Measurements from ENCODE around the gene AKT1S1.
"Not testable (repeated sequence)": the region's sequence is repeated elsewhere in the genome, so short reads cannot be mapped to it uniquely, and the experiment has no call there.

The AKT1S1 gene

DNA sequence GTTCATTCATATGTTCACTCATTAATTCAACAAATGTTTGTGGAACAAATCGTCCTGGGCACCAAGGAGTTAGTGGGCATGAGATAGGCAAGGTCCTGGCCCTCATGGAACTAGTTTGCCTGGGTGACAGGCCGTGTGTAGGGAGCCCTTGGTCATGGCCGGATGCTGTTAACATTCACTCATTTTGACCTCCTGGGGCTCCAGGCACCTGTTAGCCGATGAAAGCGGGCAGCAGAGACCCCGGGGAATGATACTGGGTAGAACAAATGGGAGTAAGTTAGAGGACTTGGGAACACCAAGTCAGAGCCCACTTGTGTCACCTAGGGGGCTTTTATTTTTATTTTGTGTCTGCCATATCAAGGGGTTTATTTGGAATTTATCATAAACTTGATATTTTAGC lies 52.5 kb downstream of the AKT1S1 start:
- H3K9me3 ChIP-seq = no peaks in the 10 kb centered on the region
- intact Hi-C loops (cut with DNase I; ENCODE audit: low total_unique reads) = no loop called here

DNA sequence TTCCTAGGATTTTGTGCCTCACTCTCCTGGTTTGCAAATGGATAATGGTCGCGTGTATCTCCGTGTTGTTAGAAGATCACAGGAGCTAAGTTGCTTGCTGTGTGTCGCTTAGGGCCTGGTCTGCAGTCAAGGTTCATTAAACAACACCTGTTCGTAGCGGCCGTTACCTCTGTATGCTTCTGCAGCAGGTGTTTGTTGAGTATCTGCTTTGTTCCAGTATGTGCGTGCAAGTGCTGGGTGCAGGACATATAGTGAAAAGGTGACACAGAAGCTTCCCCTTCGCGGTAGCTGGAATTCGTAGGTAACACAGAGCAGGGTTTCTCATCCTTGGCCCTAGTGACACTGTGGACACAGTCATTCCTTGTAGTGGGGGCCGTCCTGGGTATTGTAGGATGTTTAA lies 53.7 kb downstream of the AKT1S1 start:
- H3K27me3 ChIP-seq = no peaks in the 10 kb centered on the region
- H3K4me3 ChIP-seq = no peak overlapping the region
- H3K9me3 ChIP-seq = no peaks in the 10 kb centered on the region
- TF ChIP-seq, protein P1, sequence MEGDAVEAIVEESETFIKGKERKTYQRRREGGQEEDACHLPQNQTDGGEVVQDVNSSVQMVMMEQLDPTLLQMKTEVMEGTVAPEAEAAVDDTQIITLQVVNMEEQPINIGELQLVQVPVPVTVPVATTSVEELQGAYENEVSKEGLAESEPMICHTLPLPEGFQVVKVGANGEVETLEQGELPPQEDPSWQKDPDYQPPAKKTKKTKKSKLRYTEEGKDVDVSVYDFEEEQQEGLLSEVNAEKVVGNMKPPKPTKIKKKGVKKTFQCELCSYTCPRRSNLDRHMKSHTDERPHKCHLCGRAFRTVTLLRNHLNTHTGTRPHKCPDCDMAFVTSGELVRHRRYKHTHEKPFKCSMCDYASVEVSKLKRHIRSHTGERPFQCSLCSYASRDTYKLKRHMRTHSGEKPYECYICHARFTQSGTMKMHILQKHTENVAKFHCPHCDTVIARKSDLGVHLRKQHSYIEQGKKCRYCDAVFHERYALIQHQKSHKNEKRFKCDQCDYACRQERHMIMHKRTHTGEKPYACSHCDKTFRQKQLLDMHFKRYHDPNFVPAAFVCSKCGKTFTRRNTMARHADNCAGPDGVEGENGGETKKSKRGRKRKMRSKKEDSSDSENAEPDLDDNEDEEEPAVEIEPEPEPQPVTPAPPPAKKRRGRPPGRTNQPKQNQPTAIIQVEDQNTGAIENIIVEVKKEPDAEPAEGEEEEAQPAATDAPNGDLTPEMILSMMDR (IDR thresholded peaks at IDR 0.05) = no peak
- no peak overlapping the region for H3K27ac ChIP-seq
- peaks cover 0 to 17% (median 12%) of the 10 kb centered on the region in 4 donors for H3K4me1 ChIP-seq
- intact Hi-C loops (cut with DNase I; ENCODE audit: low total_unique reads) = no loop called here
- peaks cover 0 to 44% (median 20%) of the 10 kb centered on the region in 3 donors for H3K36me3 ChIP-seq
- DNase-seq = no peak

More for the DNA sequence above, 52.5 kb downstream of the AKT1S1 start:
- TF ChIP-seq, protein P1 (IDR thresholded peaks at IDR 0.05) = no peak
- Histone ChIP-seq H3K4me1 (peaks cover 0 to 5% (median 2%) of the 10 kb centered on the region in 4 donors), H3K4me3 (no peak overlapping the region), H3K27me3 (no peaks in the 10 kb centered on the region), H3K27ac (no peak overlapping the region), H3K36me3 (peaks cover 0 to 55% (median 29%) of the 10 kb centered on the region in 3 donors)
- no peak for DNase-seq

DNA sequence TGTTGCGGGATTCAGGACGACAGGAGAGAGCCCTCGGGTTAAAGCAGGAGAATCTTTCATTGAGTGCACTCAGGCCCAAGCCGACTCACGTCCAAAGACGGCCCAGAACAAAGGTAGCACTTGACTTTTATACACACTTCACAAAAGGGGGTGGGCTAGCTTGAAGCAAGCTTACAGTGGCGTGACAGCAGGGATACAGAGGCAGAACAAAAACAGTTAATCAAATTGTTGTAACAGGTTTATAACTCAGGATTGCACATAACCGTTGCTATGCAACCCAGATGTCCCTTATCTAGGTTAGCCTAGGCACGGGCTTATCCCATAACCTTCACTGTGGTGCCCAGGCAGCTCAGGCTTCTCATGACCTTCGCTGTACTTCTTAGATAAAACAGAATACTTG lies 57.0 kb downstream of the AKT1S1 start:
- intact Hi-C loops (cut with DNase I; ENCODE audit: low total_unique reads) = no loop called here
- Histone ChIP-seq H3K9me3 (no peaks in the 10 kb centered on the region), H3K4me3 (no peak overlapping the region), H3K4me1 (peaks cover 0 to 25% (median 12%) of the 10 kb centered on the region in 4 donors), H3K27ac (no peak overlapping the region), H3K27me3 (no peaks in the 10 kb centered on the region), H3K36me3 (peaks cover 0 to 28% (median 15%) of the 10 kb centered on the region in 3 donors)
- TF ChIP-seq, protein P1 (IDR thresholded peaks at IDR 0.05) = no peak
- DNase-seq = no peak

DNA sequence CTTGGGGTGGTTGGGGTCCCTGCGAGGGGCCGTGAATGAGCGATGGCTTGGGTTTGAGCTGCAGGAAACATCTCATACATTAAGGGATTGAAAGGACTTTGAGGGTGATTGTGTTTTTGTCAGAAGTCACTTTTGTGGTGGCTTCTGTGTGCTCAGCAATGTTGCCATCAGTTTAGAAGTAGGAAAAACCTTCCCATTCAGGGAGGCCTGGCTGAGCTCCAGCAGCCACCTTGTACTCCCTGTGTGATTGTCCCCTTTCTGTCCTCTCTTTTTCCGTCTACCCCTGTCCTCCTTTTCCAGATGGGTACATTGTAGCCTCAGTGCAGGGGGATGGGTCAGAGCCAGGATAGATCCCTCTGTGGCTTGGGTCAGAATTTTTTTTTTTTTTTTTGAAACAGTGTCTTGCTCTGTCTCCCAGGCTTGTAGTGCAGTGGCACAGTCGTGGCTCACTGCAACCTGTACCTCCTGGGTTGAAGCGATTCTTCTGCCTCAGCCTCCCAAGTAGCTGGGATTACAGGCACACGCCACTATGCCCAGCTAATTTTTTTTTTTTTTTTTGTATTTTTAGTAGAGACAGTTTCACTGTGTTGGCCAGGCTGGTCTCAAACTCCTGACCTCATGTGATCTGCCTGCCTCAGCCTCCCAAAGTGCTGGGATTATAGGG lies 57.6 kb downstream of the AKT1S1 start:
- Histone ChIP-seq H3K36me3 (peaks cover 0 to 27% (median 15%) of the 10 kb centered on the region in 3 donors), H3K4me1 (peaks cover 0 to 25% (median 12%) of the 10 kb centered on the region in 4 donors), H3K4me3 (peak overlapping the region; percentile 71 to 72)
- not testable (repeated sequence) for H3K9me3 ChIP-seq, H3K27me3 ChIP-seq, DNase-seq, H3K27ac ChIP-seq
- intact Hi-C loops (cut with DNase I; ENCODE audit: low total_unique reads) = loop anchor here (5.0 kb wide), 1 partner anchor 53 kb away; no protein-coding TSS in a partner anchor

Data from tibial artery (tissue), 4 donors.